Karpas-422 (cell line): ENCODE results near the gene UNC13C. TPM values are rescaled to one million over a fixed set of nuclear protein-coding genes. Genes with fewer than 3 reads are reported as not detected.

Experiments
- DNase-seq: peaks from one replicate; pipeline ENCODE4 v3.0.0-alpha.2; 2015
- H2AFZ ChIP-seq: fragments of 200-600 bp; sonication (generic); 2 replicates; pipeline ENCODE4 v1.6.1; 2014; ENCODE audit warnings: antibody characterized with exemption, low read length, mixed read lengths
- H3K27ac ChIP-seq: fragments of 200-600 bp; sonication (generic); 2 replicates; pipeline ENCODE4 v1.5.1; 2014; ENCODE audit warnings: mild to moderate bottlenecking, low read length, moderate library complexity
- H3K27me3 ChIP-seq: fragments of 200-600 bp; sonication (generic); 2 replicates; pipeline ENCODE4 v1.6.1; 2014; ENCODE audit warnings: low read length, mixed read lengths
- H3K36me3 ChIP-seq: fragments of 200-600 bp; sonication (generic); 2 replicates; pipeline ENCODE4 v1.6.1; 2014; ENCODE audit warnings: low read length, mixed read lengths; ENCODE audit not compliant: insufficient read depth
- H3K4me1 ChIP-seq: fragments of 200-600 bp; sonication (generic); 2 replicates; pipeline ENCODE4 v1.6.1; 2014; ENCODE audit warnings: mild to moderate bottlenecking, low read length, mixed read lengths
- H3K4me2 ChIP-seq: fragments of 200-600 bp; sonication (generic); 2 replicates; pipeline ENCODE4 v1.6.1; 2014; ENCODE audit warnings: low read length, low read depth, mild to moderate bottlenecking; ENCODE audit not compliant: poor library complexity, severe bottlenecking
- H3K4me3 ChIP-seq: fragments of 200-600 bp; sonication (generic); 2 replicates; pipeline ENCODE4 v1.5.1; 2014; ENCODE audit warnings: mild to moderate bottlenecking, antibody characterized with exemption, low read length, mixed read lengths
- H3K79me2 ChIP-seq: fragments of 200-600 bp; sonication (generic); 2 replicates; pipeline ENCODE4 v1.6.1; 2014; ENCODE audit warnings: mild to moderate bottlenecking, low read length, mixed read lengths
- H3K9ac ChIP-seq: fragments of 200-600 bp; sonication (generic); 2 replicates; pipeline ENCODE4 v1.6.0; 2014; ENCODE audit warnings: low read length
- H3K9me2 ChIP-seq: fragments of 200-600 bp; sonication (generic), shearing (Covaris generic); replicated peaks from 2 replicates; pipeline ENCODE4 v1.6.0; 2014; ENCODE audit warnings: mild to moderate bottlenecking, low read length, moderate library complexity; ENCODE audit not compliant: insufficient read depth
- H3K9me3 ChIP-seq: fragments of 300-700, 200-600 bp; sonication (generic); 2 replicates; pipeline ENCODE4 v1.6.1; 2014; ENCODE audit warnings: low read length, mixed read lengths
- H4K20me1 ChIP-seq: fragments of 200-600 bp; sonication (generic); 2 replicates; pipeline ENCODE4 v1.6.1; 2014; ENCODE audit warnings: mild to moderate bottlenecking, antibody characterized with exemption, low read length, low read depth; ENCODE audit not compliant: insufficient read depth
- total RNA-seq: library from RNA; depleted of rRNA; stranded (reverse); fragments of >200 nt; shearing (Covaris generic); gene quantifications from 2 replicates; pipeline ENCODE4 v1.2.3, GENCODE V29; 2014; ENCODE audit warnings: low replicate concordance

Gene UNC13C
- total RNA-seq, 1 experiment from 2014 or later, result not detected

GRCh38 chr15:53987480-53987879, 9.2 kb downstream of the UNC13C start:
- Histone ChIP-seq H3K9ac (no peak overlapping the region), H3K9me3 (peaks cover 10% of the 10 kb centered on the region; the same call in 1 of the 2 replicates), H2AFZ (no peak overlapping the region), H3K9me2 (no peaks in the 10 kb centered on the region), H3K4me1 (no peaks in the 10 kb centered on the region), H3K4me2 (no peak overlapping the region), H4K20me1 (no peaks in the 10 kb centered on the region), H3K79me2 (no peaks in the 10 kb centered on the region), H3K27ac (no peak overlapping the region), H3K36me3 (no peaks in the 10 kb centered on the region), H3K4me3 (no peak overlapping the region), H3K27me3 (no peaks in the 10 kb centered on the region)
- no peak for DNase-seq

- no peaks in the 10 kb centered on the region for H3K36me3 ChIP-seq
- no peak overlapping the region for H3K4me3 ChIP-seq
Measured at GRCh38 chr15:54007256-54007655, 29.0 kb downstream of the UNC13C start.

GRCh38 chr15:54011656-54012055, 33.4 kb downstream of the UNC13C start:
- no peaks in the 10 kb centered on the region for H3K4me1 ChIP-seq
- H3K4me2 ChIP-seq, result no peak overlapping the region
- no peaks in the 10 kb centered on the region for H3K9me2 ChIP-seq
- H3K4me3 ChIP-seq, result no peak overlapping the region
- no peak overlapping the region for H3K9ac ChIP-seq
- H3K27me3 ChIP-seq, result no peaks in the 10 kb centered on the region
- no peaks in the 10 kb centered on the region for H3K9me3 ChIP-seq
- no peaks in the 10 kb centered on the region for H3K79me2 ChIP-seq
- H2AFZ ChIP-seq, result no peak overlapping the region
- H4K20me1 ChIP-seq, result no peaks in the 10 kb centered on the region
- H3K36me3 ChIP-seq, result no peaks in the 10 kb centered on the region
- no peak for DNase-seq
- no peak overlapping the region for H3K27ac ChIP-seq

More at GRCh38 chr15:54007256-54007655, 29.0 kb downstream of the UNC13C start:
- Histone ChIP-seq H3K4me2 (no peak overlapping the region), H3K79me2 (no peaks in the 10 kb centered on the region), H3K9ac (no peak overlapping the region), H3K27me3 (no peaks in the 10 kb centered on the region), H2AFZ (no peak overlapping the region), H3K9me3 (no peaks in the 10 kb centered on the region), H4K20me1 (no peaks in the 10 kb centered on the region), H3K9me2 (no peaks in the 10 kb centered on the region), H3K4me1 (no peaks in the 10 kb centered on the region), H3K27ac (no peak overlapping the region)
- no peak for DNase-seq

GRCh38 chr15:54014067-54014655, 35.9 kb downstream of the UNC13C start:
- Histone ChIP-seq H3K4me3 (no peak overlapping the region), H3K9me3 (no peaks in the 10 kb centered on the region), H3K4me1 (no peaks in the 10 kb centered on the region), H4K20me1 (no peaks in the 10 kb centered on the region), H3K27me3 (no peaks in the 10 kb centered on the region), H3K4me2 (no peak overlapping the region), H3K36me3 (no peaks in the 10 kb centered on the region), H3K9me2 (no peaks in the 10 kb centered on the region), H3K27ac (no peak overlapping the region), H3K79me2 (no peaks in the 10 kb centered on the region), H2AFZ (no peak overlapping the region), H3K9ac (no peak overlapping the region)
- DNase-seq, result no peak

GRCh38 chr15:54017251-54017650, 39.0 kb downstream of the UNC13C start:
- peaks cover 11% of the 10 kb centered on the region; the same call in 1 of the 2 replicates for H3K9me3 ChIP-seq

GRCh38 chr15:54017959-54018358, 39.7 kb downstream of the UNC13C start:
- no peaks in the 10 kb centered on the region for H3K79me2 ChIP-seq
- no peaks in the 10 kb centered on the region for H3K4me1 ChIP-seq
- no peaks in the 10 kb centered on the region for H3K27me3 ChIP-seq
- no peak overlapping the region for H3K4me3 ChIP-seq
- H3K9me2 ChIP-seq, result no peaks in the 10 kb centered on the region
- no peak overlapping the region for H3K27ac ChIP-seq
- no peak overlapping the region for H2AFZ ChIP-seq
- peaks cover 17% of the 10 kb centered on the region; the same call in 1 of the 2 replicates for H3K9me3 ChIP-seq
- H3K36me3 ChIP-seq, result no peaks in the 10 kb centered on the region
- H4K20me1 ChIP-seq, result no peaks in the 10 kb centered on the region
- H3K9ac ChIP-seq, result no peak overlapping the region
- no peak for DNase-seq
- no peak overlapping the region for H3K4me2 ChIP-seq

More at GRCh38 chr15:54017251-54017650, 39.0 kb downstream of the UNC13C start:
- Histone ChIP-seq H3K9me2 (no peaks in the 10 kb centered on the region), H3K79me2 (no peaks in the 10 kb centered on the region), H2AFZ (no peak overlapping the region), H3K36me3 (no peaks in the 10 kb centered on the region), H4K20me1 (no peaks in the 10 kb centered on the region), H3K27ac (no peak overlapping the region), H3K4me3 (no peak overlapping the region), H3K27me3 (no peaks in the 10 kb centered on the region), H3K4me2 (no peak overlapping the region), H3K9ac (no peak overlapping the region), H3K4me1 (no peaks in the 10 kb centered on the region)
- no peak for DNase-seq

GRCh38 chr15:54026258-54026657, 48.0 kb downstream of the UNC13C start:
- H3K9ac ChIP-seq, result no peak overlapping the region
- no peak overlapping the region for H3K4me3 ChIP-seq

GRCh38 chr15:54026891-54027290, 48.6 kb downstream of the UNC13C start:
- DNase-seq, result no peak
- Histone ChIP-seq H3K9me3 (peaks cover 11% of the 10 kb centered on the region), H3K27ac (no peak overlapping the region), H3K79me2 (no peaks in the 10 kb centered on the region), H3K4me1 (no peaks in the 10 kb centered on the region), H3K36me3 (no peaks in the 10 kb centered on the region), H3K27me3 (no peaks in the 10 kb centered on the region), H2AFZ (no peak overlapping the region), H3K4me2 (no peak overlapping the region), H3K9ac (no peak overlapping the region), H3K4me3 (no peak overlapping the region), H4K20me1 (no peaks in the 10 kb centered on the region), H3K9me2 (no peaks in the 10 kb centered on the region)

More at GRCh38 chr15:54026258-54026657, 48.0 kb downstream of the UNC13C start:
- Histone ChIP-seq H3K27ac (no peak overlapping the region), H3K9me3 (peaks cover 11% of the 10 kb centered on the region; the same call in 1 of the 2 replicates), H3K9me2 (no peaks in the 10 kb centered on the region), H2AFZ (no peak overlapping the region), H3K27me3 (no peaks in the 10 kb centered on the region), H3K79me2 (no peaks in the 10 kb centered on the region), H3K4me2 (no peak overlapping the region), H3K36me3 (no peaks in the 10 kb centered on the region), H4K20me1 (no peaks in the 10 kb centered on the region), H3K4me1 (no peaks in the 10 kb centered on the region)
- DNase-seq, result no peak
